ENCODE measurements around the gene ULK3.

- TF ChIP-seq POLR2A (IDR thresholded peaks at IDR 0.05) = no peak
- peak in 6 of 11 experiments; percentile 4 to 41 (median 32) for TF ChIP-seq CTCF (IDR thresholded peaks at IDR 0.05 in 8 of 11, conservative IDR thresholded peaks at IDR 0.05 in 3 of 11)
- TF ChIP-seq POLR2AphosphoS5 (IDR thresholded peaks at IDR 0.05) = no peak
Observed at GRCh38 chr15:74843445-74843828, 481 bp upstream of the ULK3 start.

All from spleen (tissue), 7 donors.